Lower leg skin (tissue), 3 donors: ENCODE data around the gene JARID2.

ENCODE experiments used
- CTCF ChIP-seq, 3 donors: fragments of 450-650 bp; IDR thresholded peaks; one replicate each; pipeline ENCODE4 v1.5.1; 2016; ENCODE audit warnings: antibody characterized with exemption in 3 of 3, mild to moderate bottlenecking in 3 of 3, moderate library complexity in 2 of 3
- POLR2A ChIP-seq, 2 donors: fragments of 450-650 bp; IDR thresholded peaks; one replicate each; pipeline ENCODE4 v1.6.1; 2016 to 2017; ENCODE audit warnings: antibody characterized with exemption in 2 of 2, mild to moderate bottlenecking in 1 of 2, moderate library complexity in 1 of 2

GRCh38 chr6:15310680-15311079 lies 64.8 kb downstream of the JARID2 start:
- TF ChIP-seq CTCF (IDR thresholded peaks at IDR 0.05) (no peak), POLR2A (IDR thresholded peaks at IDR 0.05) (no peak)
